ENCODE data around the gene TRIM54.

DNA sequence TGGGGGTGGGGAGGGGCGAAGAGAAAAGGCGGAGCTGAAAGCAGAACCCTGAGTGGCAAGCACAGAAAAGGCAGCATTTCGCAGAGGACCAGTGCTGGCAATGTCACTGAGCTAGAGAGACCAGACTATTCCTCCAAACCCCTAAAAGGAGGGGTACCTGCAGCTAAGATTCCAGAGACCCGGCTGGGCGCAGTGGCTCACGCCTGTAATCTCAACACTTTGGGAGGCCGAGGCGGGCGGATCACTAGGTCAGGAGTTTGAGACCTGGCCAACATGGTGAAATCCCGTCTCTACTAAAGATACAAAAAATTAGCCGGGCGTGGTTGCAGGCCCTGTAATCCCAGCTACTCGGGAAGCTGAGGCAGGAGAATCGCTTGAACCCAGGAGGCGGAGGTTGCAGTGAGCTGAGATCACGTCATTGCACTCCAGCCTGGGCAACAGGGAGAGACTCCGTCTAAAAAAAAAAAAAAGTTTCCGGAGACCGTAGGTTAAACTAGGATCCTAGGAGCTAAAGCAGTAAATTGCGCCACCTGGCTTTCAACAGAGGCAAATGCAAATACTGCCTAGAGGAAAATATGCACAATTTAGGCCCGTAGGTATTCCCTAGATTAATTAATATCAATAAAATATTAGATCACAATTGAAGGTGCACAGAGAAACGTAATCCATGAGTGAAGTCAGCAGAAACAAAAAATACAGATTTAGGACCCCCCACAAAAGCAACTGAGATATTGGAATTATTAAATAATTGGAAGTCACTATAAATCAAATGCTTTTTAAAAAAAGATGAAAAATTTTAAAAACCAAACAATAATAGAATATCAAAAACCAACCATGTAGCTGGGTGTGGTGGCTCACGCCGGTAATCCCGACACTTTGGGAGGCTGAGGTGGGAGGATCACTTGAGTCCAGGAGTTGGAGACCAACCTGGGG is 21.1 kb downstream of the TRIM54 start:
- TF ChIP-seq, protein P1, sequence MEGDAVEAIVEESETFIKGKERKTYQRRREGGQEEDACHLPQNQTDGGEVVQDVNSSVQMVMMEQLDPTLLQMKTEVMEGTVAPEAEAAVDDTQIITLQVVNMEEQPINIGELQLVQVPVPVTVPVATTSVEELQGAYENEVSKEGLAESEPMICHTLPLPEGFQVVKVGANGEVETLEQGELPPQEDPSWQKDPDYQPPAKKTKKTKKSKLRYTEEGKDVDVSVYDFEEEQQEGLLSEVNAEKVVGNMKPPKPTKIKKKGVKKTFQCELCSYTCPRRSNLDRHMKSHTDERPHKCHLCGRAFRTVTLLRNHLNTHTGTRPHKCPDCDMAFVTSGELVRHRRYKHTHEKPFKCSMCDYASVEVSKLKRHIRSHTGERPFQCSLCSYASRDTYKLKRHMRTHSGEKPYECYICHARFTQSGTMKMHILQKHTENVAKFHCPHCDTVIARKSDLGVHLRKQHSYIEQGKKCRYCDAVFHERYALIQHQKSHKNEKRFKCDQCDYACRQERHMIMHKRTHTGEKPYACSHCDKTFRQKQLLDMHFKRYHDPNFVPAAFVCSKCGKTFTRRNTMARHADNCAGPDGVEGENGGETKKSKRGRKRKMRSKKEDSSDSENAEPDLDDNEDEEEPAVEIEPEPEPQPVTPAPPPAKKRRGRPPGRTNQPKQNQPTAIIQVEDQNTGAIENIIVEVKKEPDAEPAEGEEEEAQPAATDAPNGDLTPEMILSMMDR (IDR thresholded peaks at IDR 0.05 in 2 of 3, conservative IDR thresholded peaks at IDR 0.05 in 1 of 3; ENCODE audit: borderline replicate concordance in 1 of 3, insufficient read depth in 1 of 3, low read depth in 2 of 3, low read length in 2 of 3) = peak; percentile 73 to 93 (median 81)
- TF ChIP-seq EZH2 (IDR thresholded peaks at IDR 0.05) (no peak), SP1 (IDR thresholded peaks at IDR 0.05; ENCODE audit: low read depth) (no peak), ELF1 (IDR thresholded peaks at IDR 0.05; ENCODE audit: borderline replicate concordance, low read depth) (no peak), EGR1 (IDR thresholded peaks at IDR 0.05; ENCODE audit: low read depth) (no peak), EZH2phosphoT487 (IDR thresholded peaks at IDR 0.05; ENCODE audit: borderline replicate concordance) (no peak)
- TF ChIP-seq, protein P2, sequence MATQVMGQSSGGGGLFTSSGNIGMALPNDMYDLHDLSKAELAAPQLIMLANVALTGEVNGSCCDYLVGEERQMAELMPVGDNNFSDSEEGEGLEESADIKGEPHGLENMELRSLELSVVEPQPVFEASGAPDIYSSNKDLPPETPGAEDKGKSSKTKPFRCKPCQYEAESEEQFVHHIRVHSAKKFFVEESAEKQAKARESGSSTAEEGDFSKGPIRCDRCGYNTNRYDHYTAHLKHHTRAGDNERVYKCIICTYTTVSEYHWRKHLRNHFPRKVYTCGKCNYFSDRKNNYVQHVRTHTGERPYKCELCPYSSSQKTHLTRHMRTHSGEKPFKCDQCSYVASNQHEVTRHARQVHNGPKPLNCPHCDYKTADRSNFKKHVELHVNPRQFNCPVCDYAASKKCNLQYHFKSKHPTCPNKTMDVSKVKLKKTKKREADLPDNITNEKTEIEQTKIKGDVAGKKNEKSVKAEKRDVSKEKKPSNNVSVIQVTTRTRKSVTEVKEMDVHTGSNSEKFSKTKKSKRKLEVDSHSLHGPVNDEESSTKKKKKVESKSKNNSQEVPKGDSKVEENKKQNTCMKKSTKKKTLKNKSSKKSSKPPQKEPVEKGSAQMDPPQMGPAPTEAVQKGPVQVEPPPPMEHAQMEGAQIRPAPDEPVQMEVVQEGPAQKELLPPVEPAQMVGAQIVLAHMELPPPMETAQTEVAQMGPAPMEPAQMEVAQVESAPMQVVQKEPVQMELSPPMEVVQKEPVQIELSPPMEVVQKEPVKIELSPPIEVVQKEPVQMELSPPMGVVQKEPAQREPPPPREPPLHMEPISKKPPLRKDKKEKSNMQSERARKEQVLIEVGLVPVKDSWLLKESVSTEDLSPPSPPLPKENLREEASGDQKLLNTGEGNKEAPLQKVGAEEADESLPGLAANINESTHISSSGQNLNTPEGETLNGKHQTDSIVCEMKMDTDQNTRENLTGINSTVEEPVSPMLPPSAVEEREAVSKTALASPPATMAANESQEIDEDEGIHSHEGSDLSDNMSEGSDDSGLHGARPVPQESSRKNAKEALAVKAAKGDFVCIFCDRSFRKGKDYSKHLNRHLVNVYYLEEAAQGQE (IDR thresholded peaks at IDR 0.05; ENCODE audit: low read depth) = no peak

All from HCT116 (cell line).